Fibroblast of villous mesenchyme (primary cell): ENCODE data around the gene FGFR3. TPM values are rescaled to one million over a fixed set of nuclear protein-coding genes. Genes with fewer than 3 reads are reported as not detected.

ENCODE experiments used
- DNase-seq: peaks from one replicate; pipeline ENCODE4 v3.0.0-alpha.2; 2010; ENCODE audit warnings: low read depth
- H3K4me3 ChIP-seq: 2 replicates; pipeline ENCODE4 v1.5.1; 2011; ENCODE audit warnings: low read depth, mild to moderate bottlenecking, low read length
- CTCF ChIP-seq: IDR thresholded peaks from 2 replicates; pipeline ENCODE4 v1.5.1; 2012; ENCODE audit warnings: low read depth, mild to moderate bottlenecking, low read length; ENCODE audit not compliant: insufficient read depth
- total RNA-seq: library from RNA; depleted of rRNA; stranded (reverse); fragments of >200 nt; gene quantifications from 2 replicates; pipeline ENCODE4 v1.2.3, GENCODE V29; 2012

The FGFR3 gene
- total RNA-seq, 1 donor = 0.86 TPM

GRCh38 chr4:1769692-1770091 is 23.4 kb upstream of the FGFR3 start:
- no peak overlapping the region for H3K4me3 ChIP-seq
- TF ChIP-seq CTCF = no peak
- DNase-seq = no peak

- no peak for TF ChIP-seq CTCF
- no peak for DNase-seq
- no peak overlapping the region for H3K4me3 ChIP-seq
These were observed 22.8 kb upstream of the FGFR3 start for GRCh38 chr4:1770245-1770644.

GRCh38 chr4:1770791-1771231 is 22.3 kb upstream of the FGFR3 start:
- no peak for TF ChIP-seq CTCF
- DNase-seq = no peak
- no peak overlapping the region for H3K4me3 ChIP-seq

GRCh38 chr4:1771555-1772305 is 21.4 kb upstream of the FGFR3 start:
- TF ChIP-seq CTCF = no peak
- no peak for DNase-seq
- H3K4me3 ChIP-seq = no peak overlapping the region

GRCh38 chr4:1772853-1773538 is 20.1 kb upstream of the FGFR3 start:
- TF ChIP-seq CTCF = no peak
- H3K4me3 ChIP-seq = no peak overlapping the region
- DNase-seq = no peak

GRCh38 chr4:1773754-1774153 is 19.3 kb upstream of the FGFR3 start:
- DNase-seq = no peak
- no peak overlapping the region for H3K4me3 ChIP-seq
- no peak for TF ChIP-seq CTCF
